Epithelial cell of proximal tubule (primary cell): Measurements from ENCODE around the gene SV2A. TPM values are rescaled to one million over a fixed set of nuclear protein-coding genes. Genes with fewer than 3 reads are reported as not detected.
A peak's percentile ranks its signal among the peaks of the same experiment; 100 is the strongest.
"Not testable (repeated sequence)": the region's sequence is repeated elsewhere in the genome, so short reads cannot be mapped to it uniquely, and the experiment has no call there.

ENCODE experiments used
- DNase-seq: peaks from one replicate; pipeline ENCODE4 v3.0.0-alpha.2; 2011; ENCODE audit warnings: low read depth
- H3K4me3 ChIP-seq: 2 replicates; pipeline ENCODE4 v1.5.1; 2011; ENCODE audit warnings: low read depth, mild to moderate bottlenecking, low read length
- CTCF ChIP-seq: conservative IDR thresholded peaks from 2 replicates; pipeline ENCODE4 v1.5.1; 2012; ENCODE audit warnings: low read depth, mild to moderate bottlenecking, low read length
- total RNA-seq: library from RNA; depleted of rRNA; stranded (reverse); fragments of >200 nt; gene quantifications from 2 replicates; pipeline ENCODE4 v1.2.3, GENCODE V29; 2015

Gene SV2A
- total RNA-seq, 1 donor from 2014 or later: 2.9 TPM

- no peak for DNase-seq
- TF ChIP-seq CTCF: no peak
- H3K4me3 ChIP-seq: peak within 1 kb of the TSS; percentile 78
These were observed 18.0 kb downstream of the SV2A start, which contains the start of gene BOLA1 for GRCh38 chr1:149899460-149900284. Gene BOLA1 (plus strand): TSS chr1:149899568. CDS start chr1:149900060, 492 bp downstream.

GRCh38 chr1:149896575-149896974 lies 21.1 kb downstream of the SV2A start:
- TF ChIP-seq CTCF: no peak
- H3K4me3 ChIP-seq: no peak overlapping the region

GRCh38 chr1:149888999-149889289 lies 28.7 kb downstream of the SV2A start:
- no peak for TF ChIP-seq CTCF
- peak overlapping the region; percentile 65 for H3K4me3 ChIP-seq
- no peak for DNase-seq

More at GRCh38 chr1:149896575-149896974, 21.1 kb downstream of the SV2A start:
- DNase-seq: no peak

GRCh38 chr1:149888247-149888998 lies 29.2 kb downstream of the SV2A start:
- peak overlapping the region; percentile 65 for H3K4me3 ChIP-seq
- DNase-seq: no peak
- peak; percentile 70 for TF ChIP-seq CTCF

- peak overlapping the region; percentile 65 for H3K4me3 ChIP-seq
- DNase-seq: peak; percentile 97
- no peak for TF ChIP-seq CTCF
These were observed 30.0 kb downstream of the SV2A start for GRCh38 chr1:149887456-149888246.

- DNase-seq: not testable (repeated sequence)
- H3K4me3 ChIP-seq: peak overlapping the region; percentile 65
These were observed 30.5 kb downstream of the SV2A start for GRCh38 chr1:149887196-149887455.
